Measurements from ENCODE around the gene LRBA. TPM values are rescaled to one million over a fixed set of nuclear protein-coding genes. Genes with fewer than 3 reads are reported as not detected.

The LRBA gene
- total and polyA plus RNA-seq, 2 donors (not counting 3 experiments of a cell fraction or from before 2014, with no cell fraction given) = 18.0 to 35.1 TPM

GRCh38 chr4:150475763-150476162 lies 539.3 kb downstream of the LRBA start:
- Histone ChIP-seq H3K9me3 (replicated peaks; ENCODE audit: control insufficient read depth, insufficient read depth, low read length) (no peaks in the 10 kb centered on the region), H3K79me2 (ENCODE audit: control insufficient read depth, insufficient read depth, low read length) (no peaks in the 10 kb centered on the region), H3K27me3 (ENCODE audit: control insufficient read depth in 2 of 2, insufficient read depth in 2 of 2, low read length in 2 of 2) (no peaks in the 10 kb centered on the region), H3K4me3 (replicated peaks in 1 of 3; ENCODE audit: insufficient read depth in 1 of 3, low read depth in 1 of 3, low read length in 3 of 3) (no peak overlapping the region), H2AFZ (ENCODE audit: low read depth, low read length) (no peak overlapping the region), H3K27ac (ENCODE audit: insufficient read depth, low read depth, low read length) (no peak overlapping the region), H3K4me1 (ENCODE audit: control insufficient read depth, extremely low read depth, insufficient read depth, low read length) (peaks cover 10% of the 10 kb centered on the region), H3K9me1 (replicated peaks; ENCODE audit: control insufficient read depth, extremely low read depth, insufficient read depth, low read length) (no peaks in the 10 kb centered on the region), H3K36me3 (ENCODE audit: control insufficient read depth in 2 of 2, extremely low read depth in 1 of 2, insufficient read depth in 2 of 2, low read length in 2 of 2) (no peaks in the 10 kb centered on the region), H4K20me1 (replicated peaks; ENCODE audit: control insufficient read depth, extremely low read depth, insufficient read depth, low read length) (no peaks in the 10 kb centered on the region), H3K4me2 (ENCODE audit: insufficient read depth, low read length) (no peak overlapping the region), H3K9ac (replicated peaks; ENCODE audit: extremely low read depth, insufficient read depth, low read length) (no peak overlapping the region)
- ChIA-PET CTCF (interaction anchor here (0.8 to 1.2 kb wide), 2 partner anchors 13 to 22 kb away, joined by 3 read pairs; no protein-coding TSS in a partner anchor), POLR2A (interaction anchor here (0.7 kb wide), 1 partner anchor 493 kb away, joined by 4 read pairs; no protein-coding TSS in a partner anchor)
- FAIRE-seq (no peak), DNase-seq (ENCODE audit: low read depth, low spot score) (no peak)
- intact Hi-C loops (cut with micrococcal nuclease) = no loop called here
- dilution Hi-C loops (cut with MboI; ENCODE audit: extremely low pct_ligation_motif_present, low sequenced_read_pairs) = no loop called here
- TF ChIP-seq GATA2 (IDR thresholded peaks at IDR 0.05; ENCODE audit: insufficient read depth, insufficient read length, low read depth, low read length) (no peak), POLR2AphosphoS5 (IDR thresholded peaks at IDR 0.05; ENCODE audit: insufficient read depth, low read depth, low read length) (no peak)
- no TSS peak for BruUV-seq (replicated peaks)

- Histone ChIP-seq H3K27ac (ENCODE audit: insufficient read depth, low read depth, low read length) (no peak overlapping the region), H3K36me3 (ENCODE audit: control insufficient read depth in 2 of 2, extremely low read depth in 1 of 2, insufficient read depth in 2 of 2, low read length in 2 of 2) (no peaks in the 10 kb centered on the region), H4K20me1 (replicated peaks; ENCODE audit: control insufficient read depth, extremely low read depth, insufficient read depth, low read length) (no peaks in the 10 kb centered on the region), H3K9me1 (replicated peaks; ENCODE audit: control insufficient read depth, extremely low read depth, insufficient read depth, low read length) (no peaks in the 10 kb centered on the region), H3K9me3 (replicated peaks; ENCODE audit: control insufficient read depth, insufficient read depth, low read length) (no peaks in the 10 kb centered on the region), H3K4me1 (ENCODE audit: control insufficient read depth, extremely low read depth, insufficient read depth, low read length) (no peaks in the 10 kb centered on the region), H3K9ac (replicated peaks; ENCODE audit: extremely low read depth, insufficient read depth, low read length) (no peak overlapping the region), H2AFZ (ENCODE audit: low read depth, low read length) (no peak overlapping the region), H3K4me2 (ENCODE audit: insufficient read depth, low read length) (no peak overlapping the region), H3K27me3 (ENCODE audit: control insufficient read depth in 2 of 2, insufficient read depth in 2 of 2, low read length in 2 of 2) (no peaks in the 10 kb centered on the region), H3K79me2 (ENCODE audit: control insufficient read depth, insufficient read depth, low read length) (no peaks in the 10 kb centered on the region), H3K4me3 (replicated peaks in 1 of 3; ENCODE audit: insufficient read depth in 1 of 3, low read depth in 1 of 3, low read length in 3 of 3) (no peak overlapping the region)
- no peak for TF ChIP-seq POLR2A (IDR thresholded peaks at IDR 0.05; ENCODE audit: low read depth, low read length)
- TF ChIP-seq JUN (IDR thresholded peaks at IDR 0.05; ENCODE audit: borderline replicate concordance, insufficient read depth, insufficient read length, low read depth) = no peak
- no peak for TF ChIP-seq EZH2 (IDR thresholded peaks at IDR 0.05; ENCODE audit: borderline replicate concordance, low read depth, low read length, severe bottlenecking)
- no peak for TF ChIP-seq CTCF (IDR thresholded peaks at IDR 0.05; ENCODE audit: extremely low read depth in 1 of 2, insufficient read depth in 1 of 2, low read depth in 1 of 2, low read length in 2 of 2)
- TF ChIP-seq POLR2AphosphoS5 (IDR thresholded peaks at IDR 0.05; ENCODE audit: insufficient read depth, low read depth, low read length) = no peak
- TF ChIP-seq MYC (IDR thresholded peaks at IDR 0.05; ENCODE audit: low read depth, low read length) = no peak
- no peak for TF ChIP-seq MAX (IDR thresholded peaks at IDR 0.05; ENCODE audit: insufficient read depth, insufficient read length)
- TF ChIP-seq FOS (IDR thresholded peaks at IDR 0.05; ENCODE audit: borderline replicate concordance, insufficient read depth, low read length) = no peak
- no peak for TF ChIP-seq GATA2 (IDR thresholded peaks at IDR 0.05; ENCODE audit: insufficient read depth, insufficient read length, low read depth, low read length)
- intact Hi-C loops (cut with micrococcal nuclease) = no loop called here
- FAIRE-seq = no peak
- dilution Hi-C loops (cut with MboI; ENCODE audit: extremely low pct_ligation_motif_present, low sequenced_read_pairs) = no loop called here
- ChIA-PET POLR2A (no interaction called here), CTCF (interaction anchor here (1.2 kb wide), 1 partner anchor 12 kb away, joined by 3 read pairs; no protein-coding TSS in a partner anchor)
- no TSS peak for BruUV-seq (replicated peaks)
- DNase-seq (ENCODE audit: low read depth, low spot score) = no peak
Observed at GRCh38 chr4:150464523-150464922, 550.6 kb downstream of the LRBA start.
